HEK293T (cell line): ENCODE results near the gene FNDC3B.

Source experiments
- CTCF ChIA-PET: fragments of 350-600 bp; formaldehyde crosslinking; extraction: SDS; loops from one replicate; lab custom pipeline; 2021; ENCODE audit warnings: antibody characterized with exemption, inconsistent platforms; lab: Yijun Ruan, JAX
- POLR2A ChIA-PET: fragments of 350-600 bp; formaldehyde crosslinking; extraction: SDS; loops from one replicate; lab custom pipeline; 2020; ENCODE audit warnings: antibody characterized with exemption, inconsistent platforms; lab: Yijun Ruan, JAX
- DNase-seq: peaks from one replicate; pipeline ENCODE4 v3.0.0; 2012; ENCODE audit warnings: mixed read lengths; ENCODE audit errors: extremely low spot score
- ARNT ChIP-seq: fragments of 450-650 bp; IDR thresholded peaks from 2 replicates; pipeline ENCODE4 v1.6.1; 2017; ENCODE audit warnings: mild to moderate bottlenecking
- BHLHE40 ChIP-seq: fragments of 450-650 bp; IDR thresholded peaks from 2 replicates; pipeline ENCODE4 v1.6.1; 2016; ENCODE audit warnings: mild to moderate bottlenecking, moderate library complexity, borderline replicate concordance
- CTBP1 ChIP-seq: fragments of 450-650 bp; IDR thresholded peaks from 2 replicates; pipeline ENCODE4 v1.6.1; 2016; ENCODE audit warnings: borderline replicate concordance
- ELF4 ChIP-seq: fragments of 450-650 bp; IDR thresholded peaks from 2 replicates; pipeline ENCODE4 v1.6.1; 2017; ENCODE audit warnings: antibody characterized with exemption
- FOXA1 ChIP-seq: fragments of 450-650 bp; IDR thresholded peaks from 2 replicates; pipeline ENCODE4 v1.6.1; 2016; ENCODE audit warnings: mild to moderate bottlenecking
- FOXK2 ChIP-seq: fragments of 450-650 bp; IDR thresholded peaks from 2 replicates; pipeline ENCODE4 v1.6.1; 2016; ENCODE audit warnings: mild to moderate bottlenecking
- FOXM1 ChIP-seq: fragments of 450-650 bp; IDR thresholded peaks from 2 replicates; pipeline ENCODE4 v1.6.1; 2017; ENCODE audit warnings: mild to moderate bottlenecking, borderline replicate concordance
- HDGF ChIP-seq: fragments of 450-650 bp; IDR thresholded peaks from 2 replicates; pipeline ENCODE4 v1.6.1; 2017; ENCODE audit warnings: antibody characterized with exemption, borderline replicate concordance
- L3MBTL2 ChIP-seq: fragments of 450-650 bp; conservative IDR thresholded peaks from 2 replicates; pipeline ENCODE4 v1.6.1; 2016; ENCODE audit warnings: mild to moderate bottlenecking
- LEF1 ChIP-seq: fragments of 450-650 bp; IDR thresholded peaks from 2 replicates; pipeline ENCODE4 v1.6.1; 2017; ENCODE audit warnings: mild to moderate bottlenecking, borderline replicate concordance
- NFRKB ChIP-seq: fragments of 450-650 bp; IDR thresholded peaks from 2 replicates; pipeline ENCODE4 v1.6.1; 2016; ENCODE audit warnings: mild to moderate bottlenecking, moderate library complexity
- PKNOX1 ChIP-seq: fragments of 450-650 bp; IDR thresholded peaks from 2 replicates; pipeline ENCODE4 v1.6.1; 2016
- SP1 ChIP-seq: fragments of 450-650 bp; IDR thresholded peaks from 2 replicates; pipeline ENCODE4 v1.6.1; 2017
- SUZ12 ChIP-seq: fragments of 450-650 bp; IDR thresholded peaks from 2 replicates; pipeline ENCODE4 v1.6.1; 2016; ENCODE audit warnings: mild to moderate bottlenecking
- TARDBP ChIP-seq: fragments of 450-650 bp; IDR thresholded peaks from 2 replicates; pipeline ENCODE4 v1.6.1; 2016
- ZNF384 ChIP-seq: fragments of 450-650 bp; IDR thresholded peaks from 2 replicates; pipeline ENCODE4 v1.6.1; 2016

Gene FNDC3B

GRCh38 chr3:172148702-172149565, 109.6 kb downstream of the FNDC3B start:
- ChIA-PET POLR2A (no interaction called here), CTCF (no interaction called here)
- DNase-seq: no peak
- no peak for TF ChIP-seq L3MBTL2
- no peak for TF ChIP-seq FOXA1
- no peak for TF ChIP-seq CTBP1
- TF ChIP-seq FOXK2: no peak
- no peak for TF ChIP-seq ELF4
- TF ChIP-seq SUZ12: no peak
- TF ChIP-seq ARNT: no peak
- no peak for TF ChIP-seq HDGF
- no peak for TF ChIP-seq ZNF384
- no peak for TF ChIP-seq PKNOX1
- TF ChIP-seq NFRKB: no peak

GRCh38 chr3:172150268-172150667, 110.9 kb downstream of the FNDC3B start:
- TF ChIP-seq NFRKB (no peak), FOXK2 (no peak), L3MBTL2 (no peak), ARNT (no peak), ZNF384 (no peak), CTBP1 (no peak), SP1 (no peak), BHLHE40 (no peak), PKNOX1 (no peak), TARDBP (no peak), FOXA1 (no peak)
- no peak for DNase-seq
- CTCF ChIA-PET: no interaction called here
- POLR2A ChIA-PET: no interaction called here

GRCh38 chr3:172150913-172151650, 111.7 kb downstream of the FNDC3B start:
- DNase-seq: no peak
- ChIA-PET CTCF (no interaction called here), POLR2A (no interaction called here)
- TF ChIP-seq FOXA1: no peak
- TF ChIP-seq L3MBTL2: no peak
- TF ChIP-seq TARDBP: no peak
- TF ChIP-seq SUZ12: no peak
- TF ChIP-seq CTBP1: no peak
- no peak for TF ChIP-seq FOXM1
- TF ChIP-seq ZNF384: no peak

- DNase-seq: no peak
- ChIA-PET CTCF (no interaction called here), POLR2A (no interaction called here)
- TF ChIP-seq FOXK2 (no peak), SP1 (no peak), ZNF384 (no peak), ARNT (no peak), L3MBTL2 (no peak), SUZ12 (no peak), LEF1 (no peak), CTBP1 (no peak), NFRKB (no peak), TARDBP (no peak), PKNOX1 (no peak), BHLHE40 (no peak), FOXA1 (no peak), HDGF (no peak), ELF4 (no peak), FOXM1 (no peak)
Measured at GRCh38 chr3:172151651-172152649, 112.6 kb downstream of the FNDC3B start.

GRCh38 chr3:172152874-172153273, 113.5 kb downstream of the FNDC3B start:
- POLR2A ChIA-PET: no interaction called here
- no peak for DNase-seq
- TF ChIP-seq SP1 (no peak), ZNF384 (no peak), ARNT (no peak), HDGF (no peak), PKNOX1 (no peak), BHLHE40 (no peak), ELF4 (no peak), LEF1 (no peak), CTBP1 (no peak), SUZ12 (no peak)
- CTCF ChIA-PET: interaction anchor here (0.6 kb wide), 1 partner anchor 56 kb away, joined by 3 read pairs; no protein-coding TSS in a partner anchor
